ENCODE results near the gene ARL15. TPM values are rescaled to one million over a fixed set of nuclear protein-coding genes. Genes with fewer than 3 reads are reported as not detected.

ARL15 gene
- total RNA-seq, 2 experiments from 2014 or later = 5.7 to 6.3 TPM

DNA sequence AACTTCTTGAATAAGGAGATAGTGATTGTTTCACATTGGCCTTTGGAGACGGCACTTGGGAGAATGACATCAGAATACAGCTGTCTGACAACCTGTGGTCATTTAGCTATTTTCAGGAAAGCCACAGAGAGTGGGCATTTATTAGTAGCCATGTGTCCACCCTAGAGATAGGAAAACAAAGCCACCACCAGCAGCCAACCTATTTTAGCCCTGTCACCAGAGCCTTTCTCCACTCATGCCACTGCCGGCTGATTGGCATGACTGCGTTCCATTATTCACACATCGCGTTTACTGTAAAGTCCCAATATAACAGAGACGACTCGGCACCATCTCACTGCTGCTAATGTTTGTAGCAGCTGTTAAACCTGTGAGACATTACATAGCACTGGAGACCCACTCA lies 419.9 kb downstream of the ARL15 start:
- TF ChIP-seq, protein P1, sequence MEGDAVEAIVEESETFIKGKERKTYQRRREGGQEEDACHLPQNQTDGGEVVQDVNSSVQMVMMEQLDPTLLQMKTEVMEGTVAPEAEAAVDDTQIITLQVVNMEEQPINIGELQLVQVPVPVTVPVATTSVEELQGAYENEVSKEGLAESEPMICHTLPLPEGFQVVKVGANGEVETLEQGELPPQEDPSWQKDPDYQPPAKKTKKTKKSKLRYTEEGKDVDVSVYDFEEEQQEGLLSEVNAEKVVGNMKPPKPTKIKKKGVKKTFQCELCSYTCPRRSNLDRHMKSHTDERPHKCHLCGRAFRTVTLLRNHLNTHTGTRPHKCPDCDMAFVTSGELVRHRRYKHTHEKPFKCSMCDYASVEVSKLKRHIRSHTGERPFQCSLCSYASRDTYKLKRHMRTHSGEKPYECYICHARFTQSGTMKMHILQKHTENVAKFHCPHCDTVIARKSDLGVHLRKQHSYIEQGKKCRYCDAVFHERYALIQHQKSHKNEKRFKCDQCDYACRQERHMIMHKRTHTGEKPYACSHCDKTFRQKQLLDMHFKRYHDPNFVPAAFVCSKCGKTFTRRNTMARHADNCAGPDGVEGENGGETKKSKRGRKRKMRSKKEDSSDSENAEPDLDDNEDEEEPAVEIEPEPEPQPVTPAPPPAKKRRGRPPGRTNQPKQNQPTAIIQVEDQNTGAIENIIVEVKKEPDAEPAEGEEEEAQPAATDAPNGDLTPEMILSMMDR (IDR thresholded peaks at IDR 0.05) = no peak
- H3K27ac Mint-ChIP-seq = no peak overlapping the region
- ChIA-PET POLR2A (no interaction called here), CTCF (no interaction called here)
- no peak overlapping the region for H3K4me3 Mint-ChIP-seq
- H3K27me3 Mint-ChIP-seq = no peaks in the 10 kb centered on the region
- H3K36me3 Mint-ChIP-seq (ENCODE audit: low read depth) = no peaks in the 10 kb centered on the region
- peaks cover 1% of the 10 kb centered on the region for H3K4me1 Mint-ChIP-seq (ENCODE audit: low read depth)
- no peaks in the 10 kb centered on the region for H3K9me3 Mint-ChIP-seq
- no peak for ATAC-seq
- intact Hi-C loops (cut with micrococcal nuclease) = no loop called here
- DNase-seq = no peak

DNA sequence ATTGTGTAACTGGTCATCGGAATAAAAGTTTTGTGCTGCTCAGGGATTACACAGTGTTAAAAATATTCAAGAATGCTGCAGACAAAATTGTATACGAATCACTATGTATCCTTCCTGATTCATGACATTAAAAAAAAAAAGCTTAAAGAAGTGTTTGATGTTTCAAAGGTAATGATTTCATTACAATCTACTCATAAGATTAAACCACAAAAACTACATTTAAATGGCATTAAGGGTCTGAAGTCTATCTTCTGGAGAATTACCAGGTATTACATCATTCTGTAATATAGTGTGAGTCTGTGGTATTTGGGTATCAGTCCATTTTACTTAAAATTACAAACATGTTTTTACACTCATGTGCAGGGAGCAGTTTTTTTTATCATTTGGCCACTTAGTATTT lies 425.5 kb downstream of the ARL15 start:
- DNase-seq (no peak), ATAC-seq (peak; percentile 67)
- ChIA-PET POLR2A (no interaction called here), CTCF (no interaction called here)
- H3K36me3 Mint-ChIP-seq (ENCODE audit: low read depth) = no peaks in the 10 kb centered on the region
- no peak overlapping the region for H3K4me3 Mint-ChIP-seq
- intact Hi-C loops (cut with micrococcal nuclease) = no loop called here
- H3K4me1 Mint-ChIP-seq (ENCODE audit: low read depth) = peaks cover 22% of the 10 kb centered on the region
- H3K27ac Mint-ChIP-seq = peak overlapping the region; percentile 73
- TF ChIP-seq, protein P1 (IDR thresholded peaks at IDR 0.05) = no peak
- no peaks in the 10 kb centered on the region for H3K27me3 Mint-ChIP-seq
- H3K9me3 Mint-ChIP-seq = no peaks in the 10 kb centered on the region

DNA sequence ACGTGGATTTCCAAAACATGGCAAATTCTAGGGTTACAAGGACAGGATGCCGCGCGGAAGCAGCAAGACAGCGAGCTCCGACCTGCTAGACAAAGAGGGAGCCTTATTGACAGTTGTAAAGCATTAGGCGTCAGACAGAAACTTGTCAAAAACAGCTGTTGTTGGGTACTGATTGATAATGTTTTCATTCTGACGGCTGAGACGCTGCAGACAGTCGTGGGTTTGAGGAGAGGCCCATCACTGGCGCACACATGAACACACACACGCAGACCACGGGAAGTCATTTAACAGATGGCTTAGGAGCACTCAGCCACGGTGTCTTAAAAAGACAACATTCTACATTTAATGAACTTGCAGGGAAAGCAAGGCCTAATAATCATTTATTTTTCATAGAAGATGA lies 426.0 kb downstream of the ARL15 start:
- CTCF ChIA-PET = no interaction called here
- Mint-ChIP-seq H3K27me3 (no peaks in the 10 kb centered on the region), H3K36me3 (ENCODE audit: low read depth) (no peaks in the 10 kb centered on the region), H3K4me1 (ENCODE audit: low read depth) (peaks cover 22% of the 10 kb centered on the region), H3K27ac (peak overlapping the region; percentile 73), H3K4me3 (no peak overlapping the region), H3K9me3 (no peaks in the 10 kb centered on the region)
- DNase-seq = peak; percentile 12
- TF ChIP-seq, protein P1 (IDR thresholded peaks at IDR 0.05) = no peak
- ATAC-seq = peak; percentile 53
- intact Hi-C loops (cut with micrococcal nuclease) = no loop called here
- POLR2A ChIA-PET = no interaction called here

DNA sequence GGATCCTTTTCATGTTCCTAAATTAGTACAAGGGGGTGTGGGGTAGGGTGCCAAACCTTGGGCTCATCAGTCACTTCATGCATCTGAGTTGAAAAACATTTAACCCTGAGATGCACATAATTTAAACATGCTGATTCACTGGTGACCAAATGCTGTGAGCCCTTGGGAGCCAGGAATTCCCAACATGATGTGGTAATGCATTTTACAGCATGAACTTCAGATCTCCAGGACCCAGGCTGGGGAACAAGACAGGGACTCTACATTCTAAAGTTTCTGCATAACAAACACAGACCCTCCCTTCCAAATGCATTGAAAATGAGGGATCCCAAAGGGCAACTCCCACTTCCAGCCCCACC lies 427.7 kb downstream of the ARL15 start:
- Mint-ChIP-seq H3K27ac (no peak overlapping the region), H3K36me3 (ENCODE audit: low read depth) (no peaks in the 10 kb centered on the region), H3K4me1 (ENCODE audit: low read depth) (peaks cover 22% of the 10 kb centered on the region), H3K9me3 (peaks cover 2% of the 10 kb centered on the region), H3K27me3 (no peaks in the 10 kb centered on the region), H3K4me3 (no peak overlapping the region)
- ATAC-seq (no peak), DNase-seq (no peak)
- intact Hi-C loops (cut with micrococcal nuclease) = no loop called here
- ChIA-PET POLR2A (no interaction called here), CTCF (no interaction called here)
- TF ChIP-seq, protein P1 (IDR thresholded peaks at IDR 0.05) = no peak

DNA sequence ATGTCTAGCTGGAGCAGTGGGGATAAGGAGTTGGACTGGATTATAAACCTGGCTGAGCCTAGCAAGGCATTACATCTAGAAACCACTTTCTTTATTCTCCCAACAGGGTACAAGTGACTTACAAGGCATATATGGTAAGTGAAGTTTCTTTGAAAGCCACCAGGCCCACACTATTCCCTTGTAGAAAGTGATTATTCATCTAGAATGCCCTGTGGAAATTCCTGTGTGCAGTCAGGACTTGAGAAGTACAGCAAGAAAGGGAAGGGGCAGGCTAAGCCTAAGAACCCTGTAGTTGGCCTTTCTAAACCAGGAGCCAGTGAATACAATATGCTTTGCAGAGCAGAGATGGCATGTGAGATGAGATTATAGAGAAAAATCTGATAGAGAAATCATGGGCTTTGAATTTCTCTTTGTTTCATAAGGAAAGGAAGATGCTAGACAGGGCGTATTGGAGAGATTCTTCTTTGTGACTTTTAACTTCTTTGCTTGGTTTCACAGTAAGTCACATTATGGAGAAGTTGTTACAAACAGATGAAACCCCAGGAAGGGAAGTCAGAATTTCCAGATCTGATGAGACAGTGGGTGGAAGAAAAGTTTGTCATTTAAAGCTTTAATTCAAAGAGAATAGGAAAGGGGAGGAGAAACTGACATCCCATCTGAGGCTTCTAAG lies 428.2 kb downstream of the ARL15 start:
- ChIA-PET CTCF (no interaction called here), POLR2A (no interaction called here)
- H3K4me3 Mint-ChIP-seq = no peak overlapping the region
- DNase-seq = no peak
- intact Hi-C loops (cut with micrococcal nuclease) = no loop called here
- no peak for ATAC-seq
- TF ChIP-seq, protein P1 (IDR thresholded peaks at IDR 0.05) = no peak
- no peak overlapping the region for H3K27ac Mint-ChIP-seq
- H3K9me3 Mint-ChIP-seq = peaks cover 2% of the 10 kb centered on the region
- no peaks in the 10 kb centered on the region for H3K36me3 Mint-ChIP-seq (ENCODE audit: low read depth)
- no peaks in the 10 kb centered on the region for H3K27me3 Mint-ChIP-seq
- H3K4me1 Mint-ChIP-seq (ENCODE audit: low read depth) = peaks cover 22% of the 10 kb centered on the region

Data from activated CD8-positive, alpha-beta T cell treated with anti-CD3 and anti-CD28 coated beads for 36 hours (primary cell).